Natural killer cell (primary cell): ENCODE data around the gene SLC29A1. TPM values are rescaled to one million over a fixed set of nuclear protein-coding genes. Genes with fewer than 3 reads are reported as not detected.

ENCODE experiments used
- ATAC-seq, 3 donors: fragments of 150-1000 bp in 2 of 3; fragments of 200-7000 bp in 1 of 3; cut with Tn5 transposase; 1 replicate in 1 of 3; 2 replicates in 2 of 3; pipeline ENCODE4 v1.10.0; 2021; ENCODE audit warnings: mild to moderate bottlenecking in 2 of 3, moderate library complexity in 2 of 3
- DNase-seq, 2 donors: peaks; one replicate each; pipeline versions ENCODE4 v3.0.0 to v3.0.0-alpha.2; 2013 to 2021; ENCODE audit warnings: mixed read lengths in 1 of 2
- H3K27ac ChIP-seq: one replicate; pipeline ENCODE4 v1.5.1; 2013; ENCODE audit warnings: mild to moderate bottlenecking, low read length
- H3K27me3 ChIP-seq: one replicate; pipeline ENCODE4 v1.6.1; 2013; ENCODE audit warnings: low read length; ENCODE audit not compliant: control insufficient read depth, insufficient read depth
- H3K36me3 ChIP-seq: one replicate; pipeline ENCODE4 v1.6.1; 2013; ENCODE audit warnings: low read length; ENCODE audit not compliant: control insufficient read depth, insufficient read depth
- H3K4me1 ChIP-seq: one replicate; pipeline ENCODE4 v1.6.1; 2013; ENCODE audit warnings: low read length; ENCODE audit not compliant: control insufficient read depth, insufficient read depth
- H3K4me3 ChIP-seq: one replicate; pipeline ENCODE4 v1.5.1; 2013; ENCODE audit warnings: low read length
- H3K9me3 ChIP-seq: one replicate; pipeline ENCODE4 v1.6.1; 2013; ENCODE audit warnings: low read length; ENCODE audit not compliant: control insufficient read depth, insufficient read depth
- H3K27ac Mint-ChIP-seq, 2 donors: one replicate each; pipeline ENCODE4 v1.8.0; 2022; ENCODE audit warnings: mild to moderate bottlenecking in 2 of 2, mixed read lengths in 2 of 2, moderate library complexity in 1 of 2
- H3K27me3 Mint-ChIP-seq, 2 donors: one replicate each; pipeline ENCODE4 v1.8.0; 2022; ENCODE audit warnings: low read depth in 2 of 2, mixed read lengths in 2 of 2
- H3K36me3 Mint-ChIP-seq: one replicate; pipeline ENCODE4 v1.8.0; 2022; ENCODE audit warnings: mixed read lengths
- H3K4me1 Mint-ChIP-seq, 2 donors: one replicate each; pipeline ENCODE4 v1.8.0; 2022; ENCODE audit warnings: mixed read lengths in 2 of 2
- H3K4me3 Mint-ChIP-seq: one replicate; pipeline ENCODE4 v1.8.0; 2022; ENCODE audit warnings: mild to moderate bottlenecking, moderate library complexity, mixed read lengths
- H3K9me3 Mint-ChIP-seq, 2 donors: one replicate each; pipeline ENCODE4 v1.8.0; 2022; ENCODE audit warnings: mixed read lengths in 2 of 2
- WGBS: methylation state at CpG from one replicate; pipeline ENCODE4 v1.1.7; 2013; ENCODE audit warnings: missing lambda C conversion rate; ENCODE audit not compliant: insufficient coverage; 5-methylcytosine and 5-hydroxymethylcytosine counted together
- intact Hi-C: fragments of 100-400 bp; cut with micrococcal nuclease; formaldehyde crosslinking; loops from one replicate; pipeline ENCODE4 v1.14.2; 2022
- total RNA-seq, 4 donors: library from RNA; stranded (reverse); fragments of 120-200 nt in 1 of 4; gene quantifications; one replicate each; pipeline versions ENCODE4 v1.2.3 to v1.2.4, GENCODE V29; 2013 to 2022
- TF ChIP-seq, protein P1 (sequence below): fragments of 200-600 bp; IDR thresholded peaks from one replicate; pipeline ENCODE4 v1.8.0; 2022; ENCODE audit warnings: antibody characterized with exemption

SLC29A1 gene
- total RNA-seq, 3 donors from 2014 or later (not counting 1 experiment from before 2014, with no cell fraction given) = 2.2 to 5.5 (median 5.2) TPM

DNA sequence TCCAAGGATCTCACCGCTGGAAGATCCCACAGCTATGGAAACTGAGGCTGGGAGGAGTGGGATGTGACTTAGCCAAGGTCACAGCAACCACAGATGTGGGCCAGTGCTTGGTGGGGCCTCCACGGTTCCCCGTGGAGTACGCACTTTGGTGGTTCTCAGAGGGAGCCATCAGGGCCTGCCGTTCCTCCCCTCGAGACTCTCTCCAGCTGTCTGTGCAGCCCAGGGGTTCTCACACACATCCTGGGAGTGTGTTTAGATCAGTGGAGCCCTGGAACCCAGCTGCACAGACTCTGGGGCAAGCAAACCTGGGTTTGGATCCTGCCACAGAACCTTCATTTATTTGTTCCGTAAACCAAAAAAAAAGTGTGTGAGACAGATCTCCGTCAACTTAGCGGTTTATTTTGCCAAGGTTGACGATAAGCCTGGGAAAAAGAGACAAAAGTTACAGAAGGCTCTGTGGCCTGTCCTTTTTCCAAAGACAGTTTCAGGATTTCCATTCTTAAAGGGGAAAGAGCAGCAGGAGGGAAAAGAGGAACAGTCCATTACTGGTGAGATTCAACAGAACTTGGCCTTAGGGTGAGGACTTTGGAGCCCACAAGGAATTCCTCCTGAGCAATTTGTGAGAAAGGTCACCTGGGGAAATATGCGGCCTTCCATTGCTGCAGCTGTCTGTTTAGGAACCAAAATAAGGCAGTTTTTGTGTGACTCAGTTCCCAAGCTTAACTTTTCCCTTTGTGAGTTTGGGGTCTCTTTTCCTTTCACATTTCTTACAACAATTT is 20.2 kb upstream of the SLC29A1 start:
- intact Hi-C loops = no loop called here
- WGBS = 94% methylated on average over 11 of the region's 11 CpGs
- TF ChIP-seq, protein P1, sequence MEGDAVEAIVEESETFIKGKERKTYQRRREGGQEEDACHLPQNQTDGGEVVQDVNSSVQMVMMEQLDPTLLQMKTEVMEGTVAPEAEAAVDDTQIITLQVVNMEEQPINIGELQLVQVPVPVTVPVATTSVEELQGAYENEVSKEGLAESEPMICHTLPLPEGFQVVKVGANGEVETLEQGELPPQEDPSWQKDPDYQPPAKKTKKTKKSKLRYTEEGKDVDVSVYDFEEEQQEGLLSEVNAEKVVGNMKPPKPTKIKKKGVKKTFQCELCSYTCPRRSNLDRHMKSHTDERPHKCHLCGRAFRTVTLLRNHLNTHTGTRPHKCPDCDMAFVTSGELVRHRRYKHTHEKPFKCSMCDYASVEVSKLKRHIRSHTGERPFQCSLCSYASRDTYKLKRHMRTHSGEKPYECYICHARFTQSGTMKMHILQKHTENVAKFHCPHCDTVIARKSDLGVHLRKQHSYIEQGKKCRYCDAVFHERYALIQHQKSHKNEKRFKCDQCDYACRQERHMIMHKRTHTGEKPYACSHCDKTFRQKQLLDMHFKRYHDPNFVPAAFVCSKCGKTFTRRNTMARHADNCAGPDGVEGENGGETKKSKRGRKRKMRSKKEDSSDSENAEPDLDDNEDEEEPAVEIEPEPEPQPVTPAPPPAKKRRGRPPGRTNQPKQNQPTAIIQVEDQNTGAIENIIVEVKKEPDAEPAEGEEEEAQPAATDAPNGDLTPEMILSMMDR = no peak
- H3K36me3 ChIP-seq = no peaks in the 10 kb centered on the region
- H3K4me3 Mint-ChIP-seq = no peak overlapping the region
- H3K4me1 Mint-ChIP-seq = no peaks in the 10 kb centered on the region
- DNase-seq = no peak
- ATAC-seq = no peak
- no peaks in the 10 kb centered on the region for H3K4me1 ChIP-seq
- H3K9me3 ChIP-seq = no peaks in the 10 kb centered on the region
- peaks cover 2 to 3% of the 10 kb centered on the region in 2 donors for H3K27me3 Mint-ChIP-seq
- H3K9me3 Mint-ChIP-seq = no peaks in the 10 kb centered on the region
- no peak overlapping the region for H3K4me3 ChIP-seq
- H3K36me3 Mint-ChIP-seq = no peaks in the 10 kb centered on the region
- H3K27ac Mint-ChIP-seq = no peak overlapping the region
- H3K27me3 ChIP-seq = no peaks in the 10 kb centered on the region
- H3K27ac ChIP-seq = no peak overlapping the region

DNA sequence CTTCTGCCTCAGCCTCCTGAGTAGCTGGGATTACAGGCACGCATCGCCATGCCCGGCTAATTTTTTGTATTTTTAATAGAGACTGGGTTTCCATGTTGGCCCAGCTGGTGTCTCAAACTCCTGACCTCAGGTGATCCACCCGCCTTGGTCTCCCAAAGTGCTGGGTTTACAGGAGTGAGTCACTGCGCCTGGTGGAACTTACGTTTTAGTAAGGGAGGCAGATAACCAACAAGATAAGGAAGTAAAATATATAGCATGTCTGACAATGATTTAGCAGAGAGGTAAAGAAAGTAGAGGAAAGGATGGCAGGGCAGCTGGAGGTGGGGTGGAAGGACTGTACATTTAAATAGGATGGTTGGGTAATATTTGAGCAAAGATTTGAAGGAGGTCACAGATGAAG is 19.4 kb upstream of the SLC29A1 start:
- no peak for ATAC-seq
- 89% methylated on average over 6 of the region's 6 CpGs for WGBS

DNA sequence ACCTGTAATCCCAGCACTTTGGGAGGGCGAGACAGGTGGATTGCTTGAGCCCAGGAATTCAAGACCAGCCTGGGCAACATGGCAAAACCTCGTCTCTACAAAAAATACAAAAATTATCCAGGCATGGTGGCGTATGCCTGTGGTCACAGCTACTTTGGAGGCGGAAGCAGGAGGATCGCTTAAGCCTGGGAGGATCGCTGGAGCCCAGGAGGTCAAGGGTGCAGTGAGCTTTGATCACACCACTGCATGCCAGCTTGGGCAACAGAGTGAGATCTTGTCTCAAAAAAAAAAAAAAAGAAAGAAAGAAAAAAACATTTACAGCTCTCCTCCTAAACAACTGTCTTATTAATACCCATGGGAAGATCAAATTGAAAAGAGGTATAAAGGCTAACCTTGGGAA is 15.4 kb upstream of the SLC29A1 start:
- no peaks in the 10 kb centered on the region for H3K36me3 ChIP-seq
- H3K4me3 Mint-ChIP-seq = no peak overlapping the region
- H3K27ac Mint-ChIP-seq = no peak overlapping the region
- WGBS = 92% methylated on average over 6 of the region's 6 CpGs
- no peak overlapping the region for H3K4me3 ChIP-seq
- intact Hi-C loops = no loop called here
- peaks cover 7 to 12% of the 10 kb centered on the region in 2 donors for H3K27me3 Mint-ChIP-seq
- no peak overlapping the region for H3K27ac ChIP-seq
- H3K9me3 Mint-ChIP-seq = no peaks in the 10 kb centered on the region
- no peaks in the 10 kb centered on the region for H3K4me1 Mint-ChIP-seq
- no peaks in the 10 kb centered on the region for H3K4me1 ChIP-seq
- DNase-seq (no peak), ATAC-seq (no peak)
- H3K36me3 Mint-ChIP-seq = no peaks in the 10 kb centered on the region
- no peaks in the 10 kb centered on the region for H3K27me3 ChIP-seq
- no peaks in the 10 kb centered on the region for H3K9me3 ChIP-seq
- TF ChIP-seq, protein P1 = no peak

More for the DNA sequence above, 19.4 kb upstream of the SLC29A1 start:
- H3K27ac Mint-ChIP-seq = no peak overlapping the region
- no peaks in the 10 kb centered on the region for H3K4me1 Mint-ChIP-seq
- no peaks in the 10 kb centered on the region for H3K36me3 Mint-ChIP-seq
- H3K4me1 ChIP-seq = no peaks in the 10 kb centered on the region
- no peak overlapping the region for H3K4me3 ChIP-seq
- H3K9me3 Mint-ChIP-seq = no peaks in the 10 kb centered on the region
- intact Hi-C loops = no loop called here
- no peaks in the 10 kb centered on the region for H3K27me3 ChIP-seq
- H3K27me3 Mint-ChIP-seq = peaks cover 7 to 10% of the 10 kb centered on the region in 2 donors
- no peak for DNase-seq
- H3K9me3 ChIP-seq = no peaks in the 10 kb centered on the region
- TF ChIP-seq, protein P1 = no peak
- H3K4me3 Mint-ChIP-seq = no peak overlapping the region
- H3K36me3 ChIP-seq = no peaks in the 10 kb centered on the region
- H3K27ac ChIP-seq = no peak overlapping the region

DNA sequence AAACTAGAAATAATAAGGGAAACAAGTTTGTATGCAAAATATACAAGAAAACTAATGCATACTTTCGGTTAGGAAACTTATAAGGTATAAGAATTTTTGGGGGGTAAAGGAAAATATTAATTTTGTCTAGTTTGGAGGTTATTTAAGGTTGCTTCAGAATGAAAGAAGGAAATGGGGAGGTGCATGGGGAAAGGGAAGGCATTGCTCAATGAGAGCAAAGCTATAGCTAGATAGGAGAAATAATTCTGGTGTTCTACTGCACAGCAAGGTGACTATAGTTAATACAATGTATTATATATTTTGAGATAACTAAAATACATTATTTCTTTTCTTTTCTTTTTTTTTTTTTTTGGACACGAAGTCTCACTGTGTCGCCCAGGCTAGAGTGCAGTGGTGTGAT is 12.1 kb upstream of the SLC29A1 start:
- Histone ChIP-seq H3K4me3 (no peak overlapping the region), H3K36me3 (no peaks in the 10 kb centered on the region), H3K9me3 (no peaks in the 10 kb centered on the region), H3K4me1 (no peaks in the 10 kb centered on the region), H3K27me3 (no peaks in the 10 kb centered on the region), H3K27ac (no peak overlapping the region)
- Mint-ChIP-seq H3K9me3 (no peaks in the 10 kb centered on the region), H3K27me3 (peaks cover 11 to 12% of the 10 kb centered on the region in 2 donors), H3K27ac (no peak overlapping the region), H3K4me3 (no peak overlapping the region), H3K4me1 (no peaks in the 10 kb centered on the region), H3K36me3 (no peaks in the 10 kb centered on the region)
- TF ChIP-seq, protein P1 = no peak
- ATAC-seq (no peak), DNase-seq (no peak)
- intact Hi-C loops = no loop called here
- 87% methylated on average over 3 of the region's 3 CpGs for WGBS
